Measurements from ENCODE around the gene TSSK1B.

Gene TSSK1B

DNA sequence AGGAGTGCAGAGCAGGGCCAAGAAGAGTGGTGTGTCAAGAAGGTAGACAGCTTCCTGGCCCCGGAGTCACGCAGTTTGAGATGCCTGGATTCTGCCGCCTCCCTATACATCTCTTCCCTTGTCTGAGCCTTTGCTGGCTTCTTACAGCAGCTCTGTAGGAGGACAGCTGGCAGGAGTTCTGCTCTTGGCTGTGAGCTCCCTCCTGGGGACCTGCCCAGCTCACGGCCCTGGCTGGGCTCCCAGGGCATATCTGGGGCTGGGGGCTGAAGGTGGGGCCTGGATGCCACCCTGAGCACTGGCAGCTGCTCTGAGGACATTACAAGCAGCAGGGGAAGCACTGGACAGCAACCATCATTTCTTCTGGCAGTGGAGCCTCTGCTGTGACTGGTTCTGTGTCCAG, 786 bp upstream of the TSSK1B start:
- Histone ChIP-seq H3K27me3 (ENCODE audit: insufficient read depth, poor library complexity, severe bottlenecking) (no peaks in the 10 kb centered on the region), H3K27ac (replicated peaks) (no peak overlapping the region), H3K4me3 (replicated peaks; ENCODE audit: insufficient read depth, low read length) (no peak overlapping the region)
- TF ChIP-seq POLR2AphosphoS5 (IDR thresholded peaks at IDR 0.05; ENCODE audit: low read depth) (no peak), GABPA (IDR thresholded peaks at IDR 0.05; ENCODE audit: low read depth) (no peak), SPI1 (IDR thresholded peaks at IDR 0.05; ENCODE audit: borderline replicate concordance, low read depth) (no peak)
- TF ChIP-seq, protein P1, sequence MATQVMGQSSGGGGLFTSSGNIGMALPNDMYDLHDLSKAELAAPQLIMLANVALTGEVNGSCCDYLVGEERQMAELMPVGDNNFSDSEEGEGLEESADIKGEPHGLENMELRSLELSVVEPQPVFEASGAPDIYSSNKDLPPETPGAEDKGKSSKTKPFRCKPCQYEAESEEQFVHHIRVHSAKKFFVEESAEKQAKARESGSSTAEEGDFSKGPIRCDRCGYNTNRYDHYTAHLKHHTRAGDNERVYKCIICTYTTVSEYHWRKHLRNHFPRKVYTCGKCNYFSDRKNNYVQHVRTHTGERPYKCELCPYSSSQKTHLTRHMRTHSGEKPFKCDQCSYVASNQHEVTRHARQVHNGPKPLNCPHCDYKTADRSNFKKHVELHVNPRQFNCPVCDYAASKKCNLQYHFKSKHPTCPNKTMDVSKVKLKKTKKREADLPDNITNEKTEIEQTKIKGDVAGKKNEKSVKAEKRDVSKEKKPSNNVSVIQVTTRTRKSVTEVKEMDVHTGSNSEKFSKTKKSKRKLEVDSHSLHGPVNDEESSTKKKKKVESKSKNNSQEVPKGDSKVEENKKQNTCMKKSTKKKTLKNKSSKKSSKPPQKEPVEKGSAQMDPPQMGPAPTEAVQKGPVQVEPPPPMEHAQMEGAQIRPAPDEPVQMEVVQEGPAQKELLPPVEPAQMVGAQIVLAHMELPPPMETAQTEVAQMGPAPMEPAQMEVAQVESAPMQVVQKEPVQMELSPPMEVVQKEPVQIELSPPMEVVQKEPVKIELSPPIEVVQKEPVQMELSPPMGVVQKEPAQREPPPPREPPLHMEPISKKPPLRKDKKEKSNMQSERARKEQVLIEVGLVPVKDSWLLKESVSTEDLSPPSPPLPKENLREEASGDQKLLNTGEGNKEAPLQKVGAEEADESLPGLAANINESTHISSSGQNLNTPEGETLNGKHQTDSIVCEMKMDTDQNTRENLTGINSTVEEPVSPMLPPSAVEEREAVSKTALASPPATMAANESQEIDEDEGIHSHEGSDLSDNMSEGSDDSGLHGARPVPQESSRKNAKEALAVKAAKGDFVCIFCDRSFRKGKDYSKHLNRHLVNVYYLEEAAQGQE (IDR thresholded peaks at IDR 0.05; ENCODE audit: insufficient replicate concordance, low read depth): no peak
- TF ChIP-seq, protein P2, sequence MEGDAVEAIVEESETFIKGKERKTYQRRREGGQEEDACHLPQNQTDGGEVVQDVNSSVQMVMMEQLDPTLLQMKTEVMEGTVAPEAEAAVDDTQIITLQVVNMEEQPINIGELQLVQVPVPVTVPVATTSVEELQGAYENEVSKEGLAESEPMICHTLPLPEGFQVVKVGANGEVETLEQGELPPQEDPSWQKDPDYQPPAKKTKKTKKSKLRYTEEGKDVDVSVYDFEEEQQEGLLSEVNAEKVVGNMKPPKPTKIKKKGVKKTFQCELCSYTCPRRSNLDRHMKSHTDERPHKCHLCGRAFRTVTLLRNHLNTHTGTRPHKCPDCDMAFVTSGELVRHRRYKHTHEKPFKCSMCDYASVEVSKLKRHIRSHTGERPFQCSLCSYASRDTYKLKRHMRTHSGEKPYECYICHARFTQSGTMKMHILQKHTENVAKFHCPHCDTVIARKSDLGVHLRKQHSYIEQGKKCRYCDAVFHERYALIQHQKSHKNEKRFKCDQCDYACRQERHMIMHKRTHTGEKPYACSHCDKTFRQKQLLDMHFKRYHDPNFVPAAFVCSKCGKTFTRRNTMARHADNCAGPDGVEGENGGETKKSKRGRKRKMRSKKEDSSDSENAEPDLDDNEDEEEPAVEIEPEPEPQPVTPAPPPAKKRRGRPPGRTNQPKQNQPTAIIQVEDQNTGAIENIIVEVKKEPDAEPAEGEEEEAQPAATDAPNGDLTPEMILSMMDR (IDR thresholded peaks at IDR 0.05; ENCODE audit: insufficient read depth, low read length): no peak
- no peak for DNase-seq (ENCODE audit: low read depth in 1 of 2, low spot score in 1 of 2)

DNA sequence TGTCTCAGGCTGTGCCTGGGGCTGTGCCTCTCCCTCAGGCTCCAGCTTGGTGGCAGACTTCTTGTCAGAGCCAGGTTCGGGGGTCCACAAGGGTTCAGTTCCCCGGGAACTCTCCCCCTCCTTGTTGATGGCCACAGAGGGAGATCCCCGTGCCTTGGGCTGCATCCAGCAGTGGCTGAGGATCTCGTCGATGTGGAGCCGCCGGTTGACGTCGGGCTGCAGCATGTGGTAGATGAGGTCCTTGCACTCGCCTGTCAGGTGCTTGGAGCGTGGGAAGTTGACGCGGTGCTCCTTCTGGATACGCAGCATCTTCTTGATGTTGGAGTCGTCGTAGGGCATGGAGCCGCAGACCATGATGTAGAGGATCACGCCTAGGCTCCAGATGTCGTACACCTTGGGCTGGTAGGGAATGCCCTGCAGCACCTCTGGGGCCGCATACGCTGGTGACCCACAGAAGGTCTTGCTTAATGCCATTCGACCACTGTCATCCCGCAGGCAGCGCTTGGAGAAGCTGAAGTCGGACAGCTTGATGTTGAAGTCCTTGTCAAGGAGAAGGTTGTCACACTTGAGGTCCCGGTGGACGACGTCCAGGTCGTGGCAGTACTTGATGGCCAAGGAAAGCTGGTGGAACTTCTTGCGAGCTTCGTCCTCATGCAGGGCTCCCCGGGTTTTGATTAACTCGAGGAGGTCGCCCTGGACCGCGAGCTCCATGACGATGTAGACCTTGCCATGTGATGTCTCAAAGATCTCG, 752 bp downstream of the TSSK1B start:
- no peak for DNase-seq (ENCODE audit: low read depth in 1 of 2, low spot score in 1 of 2)
- H3K4me3 ChIP-seq (replicated peaks; ENCODE audit: insufficient read depth, low read length): no peak overlapping the region
- H3K27ac ChIP-seq (replicated peaks): no peak overlapping the region
- no peaks in the 10 kb centered on the region for H3K27me3 ChIP-seq (ENCODE audit: insufficient read depth, poor library complexity, severe bottlenecking)
- TF ChIP-seq POLR2AphosphoS5 (IDR thresholded peaks at IDR 0.05; ENCODE audit: low read depth): no peak
- TF ChIP-seq SPI1 (IDR thresholded peaks at IDR 0.05; ENCODE audit: borderline replicate concordance, low read depth): no peak
- TF ChIP-seq, protein P1 (IDR thresholded peaks at IDR 0.05; ENCODE audit: insufficient replicate concordance, low read depth): no peak
- TF ChIP-seq, protein P2 (IDR thresholded peaks at IDR 0.05; ENCODE audit: insufficient read depth, low read length): no peak
- no peak for TF ChIP-seq GABPA (IDR thresholded peaks at IDR 0.05; ENCODE audit: low read depth)

DNA sequence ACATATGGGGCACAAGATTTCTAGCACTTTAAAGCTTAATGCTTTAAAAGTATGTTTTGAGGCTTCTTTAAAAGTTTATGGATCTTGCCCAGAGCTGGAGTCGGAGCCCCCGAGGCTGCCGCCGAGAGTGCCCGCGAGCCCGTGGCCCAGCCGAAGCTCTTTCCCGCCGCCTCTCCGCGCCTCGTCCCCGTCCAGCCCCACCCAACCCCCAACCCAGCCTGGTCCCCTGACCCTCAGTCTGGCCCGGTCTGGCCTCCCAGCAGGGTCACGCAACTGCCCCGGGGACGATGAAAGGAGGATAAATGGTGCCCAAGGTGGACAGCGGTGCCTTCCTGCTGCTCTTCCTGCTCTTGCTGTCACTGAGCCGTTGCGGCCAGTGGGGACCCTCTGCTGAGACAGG, 1.7 kb downstream of the TSSK1B start:
- no peak for TF ChIP-seq SPI1 (IDR thresholded peaks at IDR 0.05; ENCODE audit: borderline replicate concordance, low read depth)
- TF ChIP-seq, protein P1 (IDR thresholded peaks at IDR 0.05; ENCODE audit: insufficient replicate concordance, low read depth): no peak
- TF ChIP-seq, protein P2 (IDR thresholded peaks at IDR 0.05; ENCODE audit: insufficient read depth, low read length): no peak
- TF ChIP-seq GABPA (IDR thresholded peaks at IDR 0.05; ENCODE audit: low read depth): no peak
- no peak for TF ChIP-seq POLR2AphosphoS5 (IDR thresholded peaks at IDR 0.05; ENCODE audit: low read depth)
- Histone ChIP-seq H3K27ac (replicated peaks) (no peak overlapping the region), H3K27me3 (ENCODE audit: insufficient read depth, poor library complexity, severe bottlenecking) (no peaks in the 10 kb centered on the region)

More for the DNA sequence above, 1.7 kb downstream of the TSSK1B start:
- DNase-seq (ENCODE audit: low read depth in 1 of 2, low spot score in 1 of 2): no peak
- H3K4me3 ChIP-seq (replicated peaks; ENCODE audit: insufficient read depth, low read length): no peak overlapping the region

Measured in HL-60 (cell line).